K562 (cell line): ENCODE measurements around the gene BDH2. TPM values are rescaled to one million over a fixed set of nuclear protein-coding genes. Genes with fewer than 3 reads are reported as not detected.

Experiments used
- AFF1 ChIP-seq, 2 experiments: fragments of 450-650 bp; IDR thresholded peaks; 2 replicates each; pipeline ENCODE4 v1.6.1; 2018; ENCODE audit warnings: mild to moderate bottlenecking in 2 of 2, low read depth in 1 of 2; ENCODE audit not compliant: partially characterized antibody in 2 of 2
- CCNT2 ChIP-seq: IDR thresholded peaks from 2 replicates; pipeline ENCODE4 v1.6.1; 2011; ENCODE audit warnings: borderline replicate concordance, low read depth, mild to moderate bottlenecking, moderate library complexity, mixed read lengths, low read length; ENCODE audit not compliant: insufficient read length; ENCODE audit errors: extremely low read depth
- FOXP1 ChIP-seq: sonication (generic); formaldehyde crosslinking; IDR thresholded peaks from 2 replicates; pipeline ENCODE4 v1.8.0; 2022; ENCODE audit warnings: mild to moderate bottlenecking, missing genetic modification reagents
- NELFE ChIP-seq: IDR thresholded peaks from 2 replicates; pipeline ENCODE4 v1.6.1; 2011; ENCODE audit warnings: mild to moderate bottlenecking; ENCODE audit not compliant: insufficient read depth, insufficient read length
- PRMT5 ChIP-seq: sonication (generic); formaldehyde crosslinking; IDR thresholded peaks from 2 replicates; pipeline ENCODE4 v1.5.0; 2020; ENCODE audit warnings: missing genetic modification reagents
- RFX1 ChIP-seq: fragments of 450-650 bp; IDR thresholded peaks from 2 replicates; pipeline ENCODE4 v1.6.1; 2016; ENCODE audit warnings: mild to moderate bottlenecking, moderate library complexity
- RFX7 ChIP-seq: fragments of 250-450 bp; sonication (Bioruptor Pico); IDR thresholded peaks from 2 replicates; pipeline ENCODE4 v1.5.1; 2021; ENCODE audit warnings: mild to moderate bottlenecking
- XRCC3 ChIP-seq: fragments of 450-650 bp; IDR thresholded peaks from 2 replicates; pipeline ENCODE4 v1.6.1; 2017; ENCODE audit warnings: mild to moderate bottlenecking, moderate library complexity
- polyA plus RNA-seq, 8 experiments: library from polyadenylated mRNA; depleted of rRNA in 4 of 8; stranded (reverse) in 5 of 8; unstranded in 3 of 8; fragments of >200 nt; fragmentation: Nextera tagmentation in 2 of 8; fragmentation: Illumina TruSeq in 1 of 8; extraction: Ambion mirVana in 2 of 8; extraction: Trizol in 1 of 8; gene quantifications; 2 replicates each; pipeline versions ENCODE4 v1.2.1 to v1.2.3, GENCODE V29; 2011 to 2014; ENCODE audit warnings: inconsistent platforms in 1 of 8, missing spikeins in 1 of 8
- total RNA-seq, 7 experiments: library from RNA; depleted of rRNA in 6 of 7; stranded (reverse); fragments of >200 nt in 6 of 7; fragmentation: Illumina TruSeq in 2 of 7; extraction: Trizol in 2 of 7; gene quantifications; 2 replicates each; pipeline versions ENCODE4 v1.2.1 to v1.2.3, GENCODE V29; 2011 to 2021; ENCODE audit warnings: low replicate concordance in 1 of 7
- TF ChIP-seq, protein P1 (sequence below): fragments of 450-650 bp; formaldehyde crosslinking; IDR thresholded peaks from 2 replicates; pipeline ENCODE4 v1.4.0; 2020; ENCODE audit warnings: mild to moderate bottlenecking, moderate library complexity
- TF ChIP-seq, protein P2 (sequence below): fragments of 200-600 bp; sonication (generic); IDR thresholded peaks from one replicate; pipeline ENCODE4 v1.6.1; 2012; ENCODE audit warnings: mild to moderate bottlenecking, low read depth, low read length, inconsistent platforms

BDH2 gene
- total and polyA plus RNA-seq, 9 of the 15 experiments (the other 6 are each of a cell fraction or from before 2014, with no cell fraction given) = 4.9 to 17.9 (median 9.1) TPM

DNA sequence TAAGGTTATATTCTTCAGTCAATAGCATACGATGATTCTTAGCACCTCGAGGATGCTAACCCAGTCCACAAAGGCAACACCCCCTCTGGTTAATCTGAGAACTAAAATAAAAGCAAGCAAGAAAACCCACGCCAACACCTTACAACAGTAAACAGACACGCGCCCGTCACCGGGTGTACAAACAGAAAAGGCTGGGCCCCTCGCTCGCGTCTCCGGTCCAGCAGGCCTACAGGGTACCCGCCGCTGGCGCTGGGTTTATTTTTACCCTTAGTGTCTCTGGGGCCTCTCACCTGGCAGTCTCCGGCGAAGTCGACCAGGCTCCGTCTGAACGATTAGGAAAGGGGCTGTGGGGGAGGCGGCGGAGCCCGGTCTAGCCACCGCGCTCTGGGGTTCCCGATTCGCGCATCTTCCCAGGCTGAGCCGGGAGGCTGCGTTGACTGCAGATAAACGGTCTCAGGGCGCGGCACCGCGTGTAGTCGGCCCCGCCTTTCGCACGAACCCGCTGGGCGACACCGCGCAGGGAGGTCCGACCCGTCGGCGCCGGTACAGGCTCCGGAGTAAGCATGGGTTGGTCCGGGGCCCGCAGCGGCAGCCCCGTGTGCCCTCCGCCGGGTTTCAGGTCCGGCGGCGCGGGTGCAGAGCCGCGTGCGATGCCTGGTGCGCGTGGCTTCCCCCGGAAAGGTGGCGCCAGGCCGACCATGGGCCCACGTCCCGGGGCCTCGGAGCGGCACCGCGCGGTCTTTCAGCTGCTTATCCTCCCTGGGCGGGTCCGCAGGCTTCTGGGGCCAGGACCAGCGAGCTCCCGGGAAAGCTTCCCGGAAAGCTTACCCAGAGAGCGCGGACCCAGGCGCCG is 23.5 kb downstream of the BDH2 start (continued):
- TF ChIP-seq AFF1 (IDR thresholded peaks at IDR 0.05; ENCODE audit: low read depth in 1 of 2, partially characterized antibody in 2 of 2) (no peak), RFX7 (CRISPR knock-in tag) (no peak), CCNT2 (peak; percentile 61), FOXP1 (CRISPR knock-in tag) (peak; percentile 92), NELFE (no peak), PRMT5 (CRISPR knock-in tag) (no peak), RFX1 (no peak), XRCC3 (no peak)
- TF ChIP-seq, protein P1, sequence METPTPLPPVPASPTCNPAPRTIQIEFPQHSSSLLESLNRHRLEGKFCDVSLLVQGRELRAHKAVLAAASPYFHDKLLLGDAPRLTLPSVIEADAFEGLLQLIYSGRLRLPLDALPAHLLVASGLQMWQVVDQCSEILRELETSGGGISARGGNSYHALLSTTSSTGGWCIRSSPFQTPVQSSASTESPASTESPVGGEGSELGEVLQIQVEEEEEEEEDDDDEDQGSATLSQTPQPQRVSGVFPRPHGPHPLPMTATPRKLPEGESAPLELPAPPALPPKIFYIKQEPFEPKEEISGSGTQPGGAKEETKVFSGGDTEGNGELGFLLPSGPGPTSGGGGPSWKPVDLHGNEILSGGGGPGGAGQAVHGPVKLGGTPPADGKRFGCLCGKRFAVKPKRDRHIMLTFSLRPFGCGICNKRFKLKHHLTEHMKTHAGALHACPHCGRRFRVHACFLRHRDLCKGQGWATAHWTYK = peak; percentile 54; the same call in 1 of the 2 replicates
- TF ChIP-seq, protein P2, sequence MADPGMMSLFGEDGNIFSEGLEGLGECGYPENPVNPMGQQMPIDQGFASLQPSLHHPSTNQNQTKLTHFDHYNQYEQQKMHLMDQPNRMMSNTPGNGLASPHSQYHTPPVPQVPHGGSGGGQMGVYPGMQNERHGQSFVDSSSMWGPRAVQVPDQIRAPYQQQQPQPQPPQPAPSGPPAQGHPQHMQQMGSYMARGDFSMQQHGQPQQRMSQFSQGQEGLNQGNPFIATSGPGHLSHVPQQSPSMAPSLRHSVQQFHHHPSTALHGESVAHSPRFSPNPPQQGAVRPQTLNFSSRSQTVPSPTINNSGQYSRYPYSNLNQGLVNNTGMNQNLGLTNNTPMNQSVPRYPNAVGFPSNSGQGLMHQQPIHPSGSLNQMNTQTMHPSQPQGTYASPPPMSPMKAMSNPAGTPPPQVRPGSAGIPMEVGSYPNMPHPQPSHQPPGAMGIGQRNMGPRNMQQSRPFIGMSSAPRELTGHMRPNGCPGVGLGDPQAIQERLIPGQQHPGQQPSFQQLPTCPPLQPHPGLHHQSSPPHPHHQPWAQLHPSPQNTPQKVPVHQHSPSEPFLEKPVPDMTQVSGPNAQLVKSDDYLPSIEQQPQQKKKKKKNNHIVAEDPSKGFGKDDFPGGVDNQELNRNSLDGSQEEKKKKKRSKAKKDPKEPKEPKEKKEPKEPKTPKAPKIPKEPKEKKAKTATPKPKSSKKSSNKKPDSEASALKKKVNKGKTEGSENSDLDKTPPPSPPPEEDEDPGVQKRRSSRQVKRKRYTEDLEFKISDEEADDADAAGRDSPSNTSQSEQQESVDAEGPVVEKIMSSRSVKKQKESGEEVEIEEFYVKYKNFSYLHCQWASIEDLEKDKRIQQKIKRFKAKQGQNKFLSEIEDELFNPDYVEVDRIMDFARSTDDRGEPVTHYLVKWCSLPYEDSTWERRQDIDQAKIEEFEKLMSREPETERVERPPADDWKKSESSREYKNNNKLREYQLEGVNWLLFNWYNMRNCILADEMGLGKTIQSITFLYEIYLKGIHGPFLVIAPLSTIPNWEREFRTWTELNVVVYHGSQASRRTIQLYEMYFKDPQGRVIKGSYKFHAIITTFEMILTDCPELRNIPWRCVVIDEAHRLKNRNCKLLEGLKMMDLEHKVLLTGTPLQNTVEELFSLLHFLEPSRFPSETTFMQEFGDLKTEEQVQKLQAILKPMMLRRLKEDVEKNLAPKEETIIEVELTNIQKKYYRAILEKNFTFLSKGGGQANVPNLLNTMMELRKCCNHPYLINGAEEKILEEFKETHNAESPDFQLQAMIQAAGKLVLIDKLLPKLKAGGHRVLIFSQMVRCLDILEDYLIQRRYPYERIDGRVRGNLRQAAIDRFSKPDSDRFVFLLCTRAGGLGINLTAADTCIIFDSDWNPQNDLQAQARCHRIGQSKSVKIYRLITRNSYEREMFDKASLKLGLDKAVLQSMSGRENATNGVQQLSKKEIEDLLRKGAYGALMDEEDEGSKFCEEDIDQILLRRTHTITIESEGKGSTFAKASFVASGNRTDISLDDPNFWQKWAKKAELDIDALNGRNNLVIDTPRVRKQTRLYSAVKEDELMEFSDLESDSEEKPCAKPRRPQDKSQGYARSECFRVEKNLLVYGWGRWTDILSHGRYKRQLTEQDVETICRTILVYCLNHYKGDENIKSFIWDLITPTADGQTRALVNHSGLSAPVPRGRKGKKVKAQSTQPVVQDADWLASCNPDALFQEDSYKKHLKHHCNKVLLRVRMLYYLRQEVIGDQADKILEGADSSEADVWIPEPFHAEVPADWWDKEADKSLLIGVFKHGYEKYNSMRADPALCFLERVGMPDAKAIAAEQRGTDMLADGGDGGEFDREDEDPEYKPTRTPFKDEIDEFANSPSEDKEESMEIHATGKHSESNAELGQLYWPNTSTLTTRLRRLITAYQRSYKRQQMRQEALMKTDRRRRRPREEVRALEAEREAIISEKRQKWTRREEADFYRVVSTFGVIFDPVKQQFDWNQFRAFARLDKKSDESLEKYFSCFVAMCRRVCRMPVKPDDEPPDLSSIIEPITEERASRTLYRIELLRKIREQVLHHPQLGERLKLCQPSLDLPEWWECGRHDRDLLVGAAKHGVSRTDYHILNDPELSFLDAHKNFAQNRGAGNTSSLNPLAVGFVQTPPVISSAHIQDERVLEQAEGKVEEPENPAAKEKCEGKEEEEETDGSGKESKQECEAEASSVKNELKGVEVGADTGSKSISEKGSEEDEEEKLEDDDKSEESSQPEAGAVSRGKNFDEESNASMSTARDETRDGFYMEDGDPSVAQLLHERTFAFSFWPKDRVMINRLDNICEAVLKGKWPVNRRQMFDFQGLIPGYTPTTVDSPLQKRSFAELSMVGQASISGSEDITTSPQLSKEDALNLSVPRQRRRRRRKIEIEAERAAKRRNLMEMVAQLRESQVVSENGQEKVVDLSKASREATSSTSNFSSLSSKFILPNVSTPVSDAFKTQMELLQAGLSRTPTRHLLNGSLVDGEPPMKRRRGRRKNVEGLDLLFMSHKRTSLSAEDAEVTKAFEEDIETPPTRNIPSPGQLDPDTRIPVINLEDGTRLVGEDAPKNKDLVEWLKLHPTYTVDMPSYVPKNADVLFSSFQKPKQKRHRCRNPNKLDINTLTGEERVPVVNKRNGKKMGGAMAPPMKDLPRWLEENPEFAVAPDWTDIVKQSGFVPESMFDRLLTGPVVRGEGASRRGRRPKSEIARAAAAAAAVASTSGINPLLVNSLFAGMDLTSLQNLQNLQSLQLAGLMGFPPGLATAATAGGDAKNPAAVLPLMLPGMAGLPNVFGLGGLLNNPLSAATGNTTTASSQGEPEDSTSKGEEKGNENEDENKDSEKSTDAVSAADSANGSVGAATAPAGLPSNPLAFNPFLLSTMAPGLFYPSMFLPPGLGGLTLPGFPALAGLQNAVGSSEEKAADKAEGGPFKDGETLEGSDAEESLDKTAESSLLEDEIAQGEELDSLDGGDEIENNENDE = no peak
